Stimulated activated naive CD8-positive, alpha-beta T cell treated with anti-CD3 and anti-CD28 coated beads, Interleukin-15, amount 100 ng/mL, for 72 hours (primary cell): ENCODE measurements around the gene LYSET.
"Not testable (repeated sequence)": the region's sequence is repeated elsewhere in the genome, so short reads cannot be mapped to it uniquely, and the experiment has no call there.

Experiments used
- ATAC-seq: fragments of 150-1000 bp; cut with Tn5 transposase; 2 replicates; pipeline ENCODE4 v1.10.0; 2021; ENCODE audit warnings: mild to moderate bottlenecking, moderate library complexity
- DNase-seq, 2 donors: peaks; one replicate each; pipeline ENCODE4 v3.0.0; 2021 to 2022
- H3K27ac Mint-ChIP-seq, 2 donors: one replicate each; pipeline ENCODE4 v1.8.0; 2022; ENCODE audit warnings: mild to moderate bottlenecking in 2 of 2, mixed read lengths in 2 of 2, moderate library complexity in 2 of 2
- H3K27me3 Mint-ChIP-seq: one replicate; pipeline ENCODE4 v1.8.0; 2022; ENCODE audit warnings: mixed read lengths
- H3K4me1 Mint-ChIP-seq: one replicate; pipeline ENCODE4 v1.8.0; 2022; ENCODE audit warnings: mild to moderate bottlenecking, mixed read lengths
- H3K4me3 Mint-ChIP-seq, 2 donors: one replicate each; pipeline ENCODE4 v1.8.0; 2022; ENCODE audit warnings: mild to moderate bottlenecking in 2 of 2, mixed read lengths in 2 of 2, moderate library complexity in 1 of 2
- H3K9me3 Mint-ChIP-seq, 2 donors: one replicate each; pipeline ENCODE4 v1.8.0; 2022; ENCODE audit warnings: mixed read lengths in 2 of 2

The LYSET gene

DNA sequence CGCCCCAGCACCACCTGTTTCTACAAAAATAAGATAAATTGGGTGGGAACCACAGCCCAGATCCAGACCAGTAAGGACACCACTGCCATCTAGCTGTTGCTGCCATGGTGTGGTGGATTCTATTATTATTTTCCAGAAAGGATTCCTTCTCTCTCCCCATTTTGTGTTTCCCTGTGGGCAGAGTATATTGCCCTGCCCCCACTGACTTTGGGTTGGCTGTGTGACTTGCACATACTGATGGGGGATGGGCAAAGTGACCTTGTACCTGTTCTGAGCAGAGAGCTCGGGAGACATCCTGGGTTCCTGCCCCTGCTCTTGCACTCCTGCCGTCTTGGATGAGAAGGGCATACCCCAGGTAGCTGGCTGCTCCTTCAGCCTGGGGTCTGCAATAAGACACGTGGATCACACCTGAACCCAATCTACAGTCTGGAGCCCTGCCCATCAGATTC is 24.7 kb upstream of the LYSET start:
- ATAC-seq (peak; percentile 55), DNase-seq (no peak)
- Mint-ChIP-seq H3K27me3 (no peaks in the 10 kb centered on the region), H3K27ac (no peak overlapping the region), H3K4me1 (no peaks in the 10 kb centered on the region), H3K9me3 (no peaks in the 10 kb centered on the region), H3K4me3 (no peak overlapping the region)

DNA sequence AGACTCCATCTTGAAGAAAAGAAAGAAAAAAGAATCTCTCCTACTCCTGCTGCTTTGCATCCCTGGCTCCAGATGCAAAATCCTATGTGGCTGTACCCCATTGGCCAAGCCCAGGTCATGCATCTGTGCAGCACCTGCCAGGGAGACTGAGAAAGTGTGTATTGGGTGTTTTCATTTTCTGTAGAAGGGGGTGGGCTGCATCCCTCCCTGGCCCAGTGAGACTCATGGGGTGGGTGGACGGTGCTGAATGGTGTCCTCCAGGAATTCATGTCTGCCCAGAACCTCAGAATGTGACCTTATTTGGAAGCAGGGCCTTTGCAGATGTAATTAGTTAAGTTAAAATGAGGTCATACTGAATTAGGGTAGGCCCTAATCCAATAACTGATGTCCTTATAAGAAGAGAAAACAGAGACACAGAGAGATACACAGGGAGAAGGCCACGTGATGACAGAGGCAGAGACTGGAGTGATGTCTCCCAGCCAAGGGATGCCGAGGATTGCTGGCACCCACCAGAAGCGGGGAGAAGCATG is 23.6 kb upstream of the LYSET start:
- no peak overlapping the region for H3K27ac Mint-ChIP-seq
- H3K4me1 Mint-ChIP-seq, result no peaks in the 10 kb centered on the region
- no peaks in the 10 kb centered on the region for H3K27me3 Mint-ChIP-seq
- ATAC-seq, result no peak
- no peaks in the 10 kb centered on the region for H3K9me3 Mint-ChIP-seq
- no peak overlapping the region for H3K4me3 Mint-ChIP-seq
- no peak for DNase-seq

DNA sequence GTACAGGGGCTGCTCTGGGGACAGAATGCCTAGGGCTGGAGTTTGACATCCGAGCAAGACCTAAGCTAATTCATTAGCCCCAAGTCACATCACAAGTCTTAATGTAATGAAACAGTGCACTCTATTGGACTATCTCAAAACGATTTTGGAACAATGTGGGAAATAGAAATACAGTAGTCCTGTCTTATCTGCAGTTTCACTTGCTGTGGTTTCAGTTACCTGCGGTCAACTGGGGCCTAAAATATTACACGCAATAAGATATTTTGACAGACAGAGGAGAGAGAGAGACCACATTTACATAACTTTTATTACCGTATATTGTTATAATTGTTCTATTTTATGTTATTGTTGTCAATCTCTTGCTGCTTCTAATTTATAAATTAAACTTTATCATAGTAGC is 21.6 kb upstream of the LYSET start:
- H3K4me3 Mint-ChIP-seq, result no peak overlapping the region
- ATAC-seq (no peak), DNase-seq (no peak)
- H3K4me1 Mint-ChIP-seq, result no peaks in the 10 kb centered on the region
- H3K9me3 Mint-ChIP-seq, result no peaks in the 10 kb centered on the region
- H3K27ac Mint-ChIP-seq, result no peak overlapping the region
- H3K27me3 Mint-ChIP-seq, result no peaks in the 10 kb centered on the region

DNA sequence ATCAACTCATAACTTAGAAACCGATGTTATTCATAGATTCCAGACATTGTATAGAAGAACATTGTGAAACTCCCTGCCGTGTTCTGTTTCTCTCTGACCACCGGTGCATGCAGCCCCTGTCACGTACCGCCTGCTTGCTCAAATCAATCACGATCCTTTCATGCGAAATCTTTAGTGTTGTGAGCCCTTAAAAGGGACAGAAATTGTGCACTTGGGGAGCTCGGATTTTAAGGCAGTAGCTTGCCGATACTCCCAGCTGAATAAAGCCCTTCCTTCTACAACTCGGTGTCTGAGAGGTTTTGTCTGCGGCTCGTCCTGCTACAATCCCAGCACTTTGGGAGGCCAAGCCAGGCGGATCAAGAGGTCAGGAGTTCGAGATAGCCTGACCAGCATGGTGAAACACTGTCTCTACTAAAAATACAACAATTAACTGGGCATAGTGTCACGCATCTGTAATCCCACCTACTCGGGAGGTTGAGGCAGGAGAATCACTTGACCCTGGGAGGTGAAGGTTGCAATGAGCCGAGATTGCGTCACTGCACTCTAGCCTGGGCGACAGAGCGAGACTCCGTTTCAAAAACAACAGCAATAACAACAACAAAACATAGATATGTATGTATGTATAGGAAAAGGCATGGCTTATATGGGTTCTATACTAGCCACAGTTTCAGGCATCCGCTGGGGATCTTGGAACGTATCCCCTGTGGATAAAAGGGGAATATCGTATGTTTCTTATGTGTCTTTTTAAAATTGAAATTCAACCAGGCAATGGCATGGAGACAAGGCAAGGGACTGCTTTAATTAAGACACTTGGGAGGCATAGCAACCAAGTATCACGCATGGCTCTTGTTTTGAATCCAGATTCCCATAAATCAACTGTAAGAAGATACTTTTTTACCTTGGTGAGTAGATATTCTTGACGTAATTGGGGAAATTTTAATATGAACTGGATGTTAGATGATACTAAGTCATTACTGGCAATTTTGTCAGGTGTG is 19.5 kb upstream of the LYSET start:
- DNase-seq, result not testable (repeated sequence)

DNA sequence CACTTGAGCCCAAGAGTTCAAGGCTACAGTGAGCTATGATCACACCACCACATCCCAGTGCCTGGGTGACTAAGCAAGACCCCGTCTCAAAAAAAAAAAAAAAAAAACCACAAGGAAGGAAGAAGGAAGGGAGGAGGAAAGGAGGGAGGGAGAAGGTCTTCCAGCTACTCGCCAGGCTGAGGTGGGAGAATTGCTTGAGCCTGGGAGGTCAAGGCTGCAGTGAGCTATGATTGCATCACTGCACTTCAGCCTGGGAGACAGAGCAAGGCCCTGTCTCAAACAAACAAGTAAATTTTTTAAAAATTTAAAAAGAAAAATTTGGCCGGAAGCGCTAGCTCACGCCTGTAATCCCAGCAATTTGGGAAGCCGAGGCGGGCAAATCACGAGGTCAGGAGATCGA is 16.5 kb upstream of the LYSET start:
- H3K4me1 Mint-ChIP-seq, DNase-seq: not testable (repeated sequence)

More for the DNA sequence above, 19.5 kb upstream of the LYSET start:
- H3K27me3 Mint-ChIP-seq, H3K4me3 Mint-ChIP-seq, ATAC-seq, H3K4me1 Mint-ChIP-seq, H3K9me3 Mint-ChIP-seq, H3K27ac Mint-ChIP-seq: not testable (repeated sequence)

DNA sequence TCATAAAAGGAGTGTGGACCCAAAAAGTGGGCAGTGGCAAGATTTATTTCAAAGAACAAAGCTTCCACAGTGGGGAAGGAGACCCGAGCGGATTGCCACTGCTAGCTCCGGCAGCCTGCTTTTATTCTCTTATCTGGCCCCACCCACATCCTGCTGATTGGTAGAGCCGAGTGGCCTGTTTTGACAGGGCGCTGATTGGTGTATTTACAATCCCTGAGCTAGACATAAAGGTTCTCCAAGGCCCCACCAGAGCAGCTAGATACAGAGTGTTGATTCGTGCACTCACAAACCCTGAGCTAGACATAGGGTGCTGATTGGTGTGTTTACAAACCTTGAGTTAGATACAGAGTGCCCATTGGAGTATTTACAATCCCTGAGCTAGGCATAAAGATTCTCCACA is 15.5 kb upstream of the LYSET start:
- not testable (repeated sequence) for H3K4me3 Mint-ChIP-seq, H3K4me1 Mint-ChIP-seq, H3K9me3 Mint-ChIP-seq, ATAC-seq, H3K27ac Mint-ChIP-seq, DNase-seq
- peaks cover 10% of the 10 kb centered on the region for H3K27me3 Mint-ChIP-seq

More for the DNA sequence above, 16.5 kb upstream of the LYSET start:
- not testable (repeated sequence) for H3K4me3 Mint-ChIP-seq, H3K27me3 Mint-ChIP-seq, H3K9me3 Mint-ChIP-seq, ATAC-seq, H3K27ac Mint-ChIP-seq

DNA sequence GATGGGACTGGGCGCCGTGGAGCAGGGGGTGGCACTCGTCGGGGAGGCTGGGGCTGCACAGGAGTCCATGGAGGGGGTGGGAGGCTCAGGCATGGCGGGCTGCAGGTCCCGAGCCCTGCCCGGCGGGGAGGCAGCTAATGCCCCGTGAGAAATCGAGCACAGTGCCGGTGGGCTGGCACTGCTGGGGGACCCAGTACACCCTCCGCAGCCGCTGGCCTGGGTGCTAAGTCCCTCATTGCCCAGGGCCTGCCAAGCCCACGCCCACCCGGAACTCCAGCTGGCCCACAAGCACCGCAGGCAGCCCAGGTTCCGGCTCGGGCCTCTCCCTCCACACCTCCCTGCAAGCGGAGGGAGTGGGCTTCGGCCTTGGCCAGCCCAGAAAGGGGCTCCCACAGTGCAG is 15.0 kb upstream of the LYSET start:
- H3K4me3 Mint-ChIP-seq, H3K4me1 Mint-ChIP-seq, DNase-seq, H3K27ac Mint-ChIP-seq, ATAC-seq, H3K9me3 Mint-ChIP-seq: not testable (repeated sequence)
- peaks cover 10% of the 10 kb centered on the region for H3K27me3 Mint-ChIP-seq

DNA sequence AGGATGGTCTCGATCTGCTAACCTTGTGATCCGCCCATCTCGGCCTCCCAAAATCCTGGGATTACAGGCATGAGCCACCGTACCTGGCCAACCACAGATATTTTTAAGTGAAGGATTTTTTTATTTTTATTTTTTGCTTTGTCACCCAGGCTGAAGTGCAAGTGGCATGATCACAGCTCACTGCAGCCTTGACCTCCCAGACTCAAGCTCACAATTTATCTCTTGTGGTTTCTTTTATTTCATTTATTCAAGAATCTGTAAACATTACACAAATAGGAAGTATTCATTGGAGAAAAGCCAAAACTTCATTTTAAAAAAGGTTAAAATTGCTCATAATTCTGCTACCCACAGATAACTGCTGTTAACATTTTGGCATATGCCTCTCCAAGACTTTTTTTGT is 13.7 kb upstream of the LYSET start:
- ATAC-seq (no peak), DNase-seq (no peak)
- Mint-ChIP-seq H3K4me3 (no peak overlapping the region), H3K9me3 (no peaks in the 10 kb centered on the region), H3K27me3 (peaks cover 10% of the 10 kb centered on the region), H3K27ac (no peak overlapping the region), H3K4me1 (no peaks in the 10 kb centered on the region)

DNA sequence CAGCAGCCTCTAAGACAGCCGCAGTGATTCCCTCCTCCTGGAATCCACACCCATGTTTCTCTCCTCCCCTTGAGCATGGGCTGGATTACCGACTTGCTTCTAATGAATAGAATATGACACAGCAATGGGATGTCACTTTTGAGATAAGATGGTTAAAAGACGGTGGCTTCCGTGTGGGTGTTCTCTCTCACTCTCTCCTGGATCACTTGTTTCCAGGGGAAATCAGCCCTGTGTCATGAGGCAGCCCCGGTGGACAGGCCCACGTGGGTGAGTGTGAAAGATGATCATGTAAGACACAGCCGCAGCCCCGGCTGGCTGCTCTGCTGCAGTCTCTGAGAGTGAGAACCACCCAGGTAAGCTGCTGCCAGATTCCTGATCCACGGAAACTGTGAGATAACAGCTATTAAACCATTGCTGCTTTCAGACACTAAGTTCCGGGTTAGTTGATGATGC is 11.1 kb upstream of the LYSET start:
- Mint-ChIP-seq H3K27ac (no peak overlapping the region), H3K9me3 (no peaks in the 10 kb centered on the region), H3K27me3 (peaks cover 10% of the 10 kb centered on the region), H3K4me1 (peaks cover 8% of the 10 kb centered on the region), H3K4me3 (no peak overlapping the region)
- ATAC-seq (no peak), DNase-seq (no peak)

DNA sequence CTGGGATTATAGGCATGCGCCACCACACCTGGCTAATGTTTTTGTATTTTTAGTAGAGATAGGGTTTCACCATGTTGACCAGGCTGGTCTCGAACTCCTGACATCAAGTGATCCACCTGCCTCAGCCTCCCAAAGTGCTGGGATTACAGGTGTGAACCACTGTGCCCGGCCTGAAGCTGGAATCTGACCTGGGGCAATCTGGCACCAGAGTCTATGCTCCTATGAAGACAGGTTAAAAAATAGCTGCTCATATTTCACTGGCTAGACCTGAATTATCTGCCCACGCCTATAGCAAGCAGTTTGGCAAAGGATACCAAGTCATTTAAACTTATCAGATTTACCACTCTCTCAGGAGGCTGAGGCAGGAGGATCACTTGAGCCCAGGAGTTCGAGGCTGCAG is 10.4 kb upstream of the LYSET start:
- H3K27ac Mint-ChIP-seq, ATAC-seq, H3K4me3 Mint-ChIP-seq, H3K9me3 Mint-ChIP-seq, DNase-seq, H3K4me1 Mint-ChIP-seq: not testable (repeated sequence)
- peaks cover 10% of the 10 kb centered on the region for H3K27me3 Mint-ChIP-seq

DNA sequence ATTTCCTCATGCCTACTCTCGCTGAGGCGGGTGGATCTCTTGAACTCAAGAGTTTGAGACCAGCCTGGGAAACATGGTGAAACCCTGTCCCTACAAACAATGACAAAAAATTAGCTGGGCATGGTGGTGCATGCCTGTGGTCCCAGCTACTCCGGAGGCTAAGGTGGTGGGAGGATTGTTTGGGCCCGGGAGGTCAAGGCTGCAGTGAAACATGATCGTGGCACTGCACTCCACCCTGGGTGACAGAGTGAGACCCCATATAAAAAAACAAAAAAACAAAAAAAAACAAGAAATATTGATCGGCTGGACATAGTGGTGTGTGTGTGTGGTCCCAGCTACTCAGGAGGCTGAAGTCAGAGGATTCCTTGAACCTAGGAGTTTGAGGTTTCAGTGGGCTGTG is 9.6 kb upstream of the LYSET start:
- Mint-ChIP-seq H3K27ac (no peak overlapping the region), H3K9me3 (no peaks in the 10 kb centered on the region), H3K4me1 (peaks cover 9% of the 10 kb centered on the region), H3K27me3 (peaks cover 10% of the 10 kb centered on the region), H3K4me3 (no peak overlapping the region)
- DNase-seq, result no peak
- no peak for ATAC-seq

DNA sequence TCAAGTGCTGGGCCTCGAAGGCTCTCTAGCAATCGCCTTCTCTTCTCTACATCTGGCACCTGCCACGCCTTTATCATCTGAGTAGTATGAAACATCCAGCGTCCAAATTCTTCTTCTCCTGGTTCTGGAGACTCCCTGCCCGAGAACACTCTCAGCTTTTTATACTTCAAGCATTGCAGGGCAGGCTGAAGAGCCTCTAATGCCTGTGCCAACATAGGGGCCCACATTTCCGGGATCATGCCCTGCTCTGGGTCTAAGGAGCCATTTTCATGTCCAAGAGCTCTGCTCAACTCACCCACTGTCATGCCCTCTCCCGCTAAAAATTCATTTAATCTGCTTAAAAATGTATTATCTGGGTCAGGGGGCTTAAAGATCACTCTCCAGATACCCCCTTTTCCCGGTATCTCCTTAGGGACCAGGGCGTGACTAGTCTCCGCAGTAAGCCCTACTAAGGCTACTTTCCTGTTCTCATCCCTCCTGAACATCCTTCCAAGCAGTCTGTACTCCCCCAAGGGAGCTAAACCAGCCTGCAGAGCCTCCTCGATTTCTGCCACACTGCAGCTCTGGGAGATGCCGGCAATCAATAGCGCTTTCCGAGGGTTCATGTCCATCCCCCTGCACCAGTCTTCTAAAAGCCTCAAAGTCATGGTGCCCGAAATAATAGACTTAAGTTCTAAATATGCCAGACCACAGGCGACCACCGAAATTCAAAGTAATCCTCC is 1.4 kb upstream of the LYSET start:
- H3K9me3 Mint-ChIP-seq, result no peaks in the 10 kb centered on the region
- peak overlapping the region; percentile 93 to 97 for H3K4me3 Mint-ChIP-seq
- DNase-seq (no peak), ATAC-seq (no peak)
- H3K4me1 Mint-ChIP-seq, result peaks cover 39% of the 10 kb centered on the region
- peak overlapping the region; percentile 95 to 99 for H3K27ac Mint-ChIP-seq
- H3K27me3 Mint-ChIP-seq, result no peaks in the 10 kb centered on the region

DNA sequence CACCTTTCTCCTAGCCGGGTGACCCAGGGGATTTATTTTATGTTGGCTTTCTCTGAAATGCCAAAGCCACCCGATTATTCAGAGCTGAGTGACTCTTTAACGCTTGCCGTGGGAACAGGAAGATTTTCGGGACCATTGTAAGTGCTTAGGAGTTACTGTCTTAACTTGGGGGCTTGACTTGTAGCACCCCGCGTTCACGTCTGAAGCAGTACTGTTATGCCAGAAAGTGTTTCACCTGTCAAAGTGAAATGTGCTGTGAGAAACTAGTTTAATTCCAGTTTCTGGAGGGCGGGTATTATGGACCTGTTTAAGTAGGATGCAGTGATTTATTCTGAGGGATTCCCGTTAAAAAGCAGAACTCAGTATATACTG is 218 bp downstream of the LYSET start:
- no peaks in the 10 kb centered on the region for H3K27me3 Mint-ChIP-seq
- no peaks in the 10 kb centered on the region for H3K9me3 Mint-ChIP-seq
- peaks cover 41% of the 10 kb centered on the region for H3K4me1 Mint-ChIP-seq
- H3K4me3 Mint-ChIP-seq, result peak overlapping the region; percentile 91 to 94
- DNase-seq (no peak), ATAC-seq (no peak)
- peak overlapping the region; percentile 96 to 97 for H3K27ac Mint-ChIP-seq

DNA sequence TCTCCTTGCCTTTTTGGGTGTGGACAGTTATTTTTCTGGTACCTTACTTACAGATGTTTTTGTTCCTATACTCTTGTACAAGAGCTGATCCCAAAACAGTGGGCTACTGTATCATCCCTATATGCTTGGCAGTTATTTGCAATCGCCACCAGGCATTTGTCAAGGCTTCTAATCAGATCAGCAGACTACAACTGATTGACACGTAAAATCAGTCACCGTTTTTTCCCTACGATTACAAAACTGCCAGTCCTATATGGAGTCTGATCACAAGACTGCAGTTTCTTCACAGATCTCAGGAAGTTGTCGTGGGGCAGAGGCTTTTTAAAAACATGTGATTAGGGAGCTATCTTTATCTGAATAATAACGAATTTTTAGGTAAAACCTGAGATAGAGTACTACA is 1.3 kb downstream of the LYSET start:
- Mint-ChIP-seq H3K27me3 (no peaks in the 10 kb centered on the region), H3K9me3 (no peaks in the 10 kb centered on the region), H3K4me3 (peak overlapping the region in 1 of 2 donors; percentile 50), H3K27ac (no peak overlapping the region), H3K4me1 (peaks cover 41% of the 10 kb centered on the region)
- DNase-seq (no peak), ATAC-seq (no peak)

DNA sequence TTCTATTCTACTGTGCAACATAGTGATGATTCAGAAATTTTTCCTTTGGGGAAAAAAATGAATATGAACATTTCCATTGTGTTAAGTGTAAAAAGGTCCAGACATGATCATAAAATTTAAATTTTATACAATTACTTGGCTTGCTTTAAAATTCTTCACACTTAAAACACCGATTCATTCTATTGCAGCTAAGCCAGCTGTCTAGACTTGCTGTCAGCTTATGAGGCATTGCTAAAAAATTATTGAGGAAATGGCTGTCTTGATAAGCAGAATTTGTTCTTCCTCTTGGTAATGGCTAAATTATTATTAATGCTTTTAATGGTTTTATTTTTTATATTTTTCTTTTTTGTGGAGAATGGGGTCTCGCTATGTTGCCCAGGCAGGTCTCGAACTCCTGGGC is 1.8 kb downstream of the LYSET start:
- no peak overlapping the region for H3K27ac Mint-ChIP-seq
- no peak overlapping the region for H3K4me3 Mint-ChIP-seq
- H3K27me3 Mint-ChIP-seq, result no peaks in the 10 kb centered on the region
- DNase-seq (no peak), ATAC-seq (no peak)
- H3K4me1 Mint-ChIP-seq, result peaks cover 37% of the 10 kb centered on the region
- H3K9me3 Mint-ChIP-seq, result no peaks in the 10 kb centered on the region
